PC-3 (cell line): ENCODE data around the gene MCF2L2.

ENCODE experiments used
- EZH2phosphoT487 ChIP-seq: fragments of 300-600 bp; sonication (generic); IDR thresholded peaks from 2 replicates; pipeline ENCODE4 v1.6.1; 2018; ENCODE audit warnings: mild to moderate bottlenecking, antibody characterized with exemption, low read length, borderline replicate concordance
- TF ChIP-seq, protein P1 (sequence below): fragments of 300-600 bp; sonication (generic); conservative IDR thresholded peaks from 2 replicates; pipeline ENCODE4 v1.5.1; 2017; ENCODE audit warnings: antibody characterized with exemption, low read depth, mild to moderate bottlenecking, low read length

DNA sequence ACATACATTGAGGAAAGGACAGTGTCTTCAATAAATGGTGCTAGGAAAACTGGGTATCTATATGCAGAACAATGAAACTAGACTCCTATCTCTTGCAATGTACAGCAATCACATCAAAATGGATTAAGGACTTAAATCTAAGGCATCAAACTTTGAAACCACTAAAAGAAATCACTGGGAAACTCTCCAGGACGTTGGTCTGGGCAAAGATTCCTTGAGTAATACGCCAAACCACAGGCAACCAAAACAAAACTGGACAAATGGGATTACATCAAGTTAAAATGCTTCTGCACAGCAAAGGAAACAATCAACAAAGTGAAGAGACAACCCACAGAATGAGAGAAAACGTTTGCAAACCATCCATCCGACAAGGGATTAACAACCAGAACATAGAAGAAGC lies 280.4 kb downstream of the MCF2L2 start:
- TF ChIP-seq, protein P1, sequence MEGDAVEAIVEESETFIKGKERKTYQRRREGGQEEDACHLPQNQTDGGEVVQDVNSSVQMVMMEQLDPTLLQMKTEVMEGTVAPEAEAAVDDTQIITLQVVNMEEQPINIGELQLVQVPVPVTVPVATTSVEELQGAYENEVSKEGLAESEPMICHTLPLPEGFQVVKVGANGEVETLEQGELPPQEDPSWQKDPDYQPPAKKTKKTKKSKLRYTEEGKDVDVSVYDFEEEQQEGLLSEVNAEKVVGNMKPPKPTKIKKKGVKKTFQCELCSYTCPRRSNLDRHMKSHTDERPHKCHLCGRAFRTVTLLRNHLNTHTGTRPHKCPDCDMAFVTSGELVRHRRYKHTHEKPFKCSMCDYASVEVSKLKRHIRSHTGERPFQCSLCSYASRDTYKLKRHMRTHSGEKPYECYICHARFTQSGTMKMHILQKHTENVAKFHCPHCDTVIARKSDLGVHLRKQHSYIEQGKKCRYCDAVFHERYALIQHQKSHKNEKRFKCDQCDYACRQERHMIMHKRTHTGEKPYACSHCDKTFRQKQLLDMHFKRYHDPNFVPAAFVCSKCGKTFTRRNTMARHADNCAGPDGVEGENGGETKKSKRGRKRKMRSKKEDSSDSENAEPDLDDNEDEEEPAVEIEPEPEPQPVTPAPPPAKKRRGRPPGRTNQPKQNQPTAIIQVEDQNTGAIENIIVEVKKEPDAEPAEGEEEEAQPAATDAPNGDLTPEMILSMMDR, result no peak
- TF ChIP-seq EZH2phosphoT487, result no peak
